ENCODE measurements around the gene TLL1. TPM values are rescaled to one million over a fixed set of nuclear protein-coding genes. Genes with fewer than 3 reads are reported as not detected.

Gene TLL1
- total RNA-seq, 1 experiment from 2014 or later: not detected

- no peaks in the 10 kb centered on the region for H4K20me1 ChIP-seq (ENCODE audit: control insufficient read depth, insufficient read depth, insufficient read length)
- H2AK5ac ChIP-seq (ENCODE audit: insufficient read length, low read length): no peak overlapping the region
- no peak overlapping the region for H3K18ac ChIP-seq (ENCODE audit: insufficient read length, low read depth, low read length)
- H3K27me3 Mint-ChIP-seq (ENCODE audit: low read depth): no peaks in the 10 kb centered on the region
- no peaks in the 10 kb centered on the region for H3K27me3 ChIP-seq (ENCODE audit: insufficient read depth, low read length)
- no peak overlapping the region for H3K4me2 ChIP-seq (ENCODE audit: insufficient read depth, insufficient read length, low read length)
- no peak overlapping the region for H3K14ac ChIP-seq (ENCODE audit: insufficient read depth, low read length)
- H3K4me3 Mint-ChIP-seq: no peak overlapping the region
- H3K4me1 Mint-ChIP-seq: peaks cover 13 to 19% of the 10 kb centered on the region in 2 experiments
- H3K9me3 ChIP-seq (ENCODE audit: control insufficient read depth, low read depth, low read length): no peaks in the 10 kb centered on the region
- H3K4ac ChIP-seq (ENCODE audit: low read depth, low read length): no peak overlapping the region
- no peak overlapping the region for H3K56ac ChIP-seq (ENCODE audit: insufficient read length, low read depth, low read length)
- TF ChIP-seq CTCF (conservative IDR thresholded peaks at IDR 0.05): no peak
- no peak overlapping the region for H3K9ac ChIP-seq (ENCODE audit: extremely low read depth, insufficient read length, low read length)
- H3K9me3 Mint-ChIP-seq: no peaks in the 10 kb centered on the region; a peak in 1 of 5 replicates
- no peaks in the 10 kb centered on the region for H3K79me1 ChIP-seq (ENCODE audit: insufficient read depth, low read depth, low read length, poor library complexity, severe bottlenecking)
- H2AFZ ChIP-seq (ENCODE audit: low read length): no peak overlapping the region
- H3K4me1 ChIP-seq (ENCODE audit: insufficient read depth, low read length): no peaks in the 10 kb centered on the region
- no peaks in the 10 kb centered on the region for H3K36me3 Mint-ChIP-seq (ENCODE audit: insufficient read depth in 1 of 3, low read depth in 3 of 3)
- no peak overlapping the region for H4K8ac ChIP-seq (replicated peaks; ENCODE audit: insufficient read length, low read depth, low read length)
- H4K5ac ChIP-seq (ENCODE audit: insufficient read length, low read depth, low read length): no peak overlapping the region
- no peak overlapping the region for H4K91ac ChIP-seq (ENCODE audit: insufficient read length, low read depth, low read length)
- H3K23me2 ChIP-seq (ENCODE audit: insufficient read length, low read depth, low read length, poor library complexity, severe bottlenecking): no peaks in the 10 kb centered on the region
- H2BK12ac ChIP-seq (ENCODE audit: insufficient read length, low read depth, low read length): no peak overlapping the region
- H3K27ac Mint-ChIP-seq: no peak overlapping the region
- DNase-seq: no peak
- WGBS (ENCODE audit: extremely low coverage, insufficient read length, low lambda C conversion rate): no CpG with 5 or more reads among the region's 5 CpGs
- no peak overlapping the region for H3K23ac ChIP-seq (ENCODE audit: insufficient read length, low read depth, low read length)
- H2BK120ac ChIP-seq (ENCODE audit: low read depth, low read length, poor library complexity, severe bottlenecking): no peak overlapping the region
- H3K27ac ChIP-seq (ENCODE audit: insufficient read length, low read depth, low read length): no peak overlapping the region
- H3T11ph ChIP-seq (ENCODE audit: low read length): no peak overlapping the region
- no peak overlapping the region for H2BK5ac ChIP-seq (ENCODE audit: insufficient read length, low read length)
- H2BK15ac ChIP-seq (ENCODE audit: low read depth, low read length): no peak overlapping the region
- no peaks in the 10 kb centered on the region for H3K79me2 ChIP-seq (ENCODE audit: insufficient read depth, low read length)
- no peak overlapping the region for H2BK20ac ChIP-seq (ENCODE audit: low read depth, low read length, poor library complexity, severe bottlenecking)
These were observed 58.7 kb downstream of the TLL1 start for GRCh38 chr4:165931741-165932140.
